ENCODE data around the gene SLC25A12.

- TF ChIP-seq CTCF (IDR thresholded peaks at IDR 0.05) (no peak), TAF1 (IDR thresholded peaks at IDR 0.05; ENCODE audit: borderline replicate concordance, low read depth, low read length) (no peak), EP300 (IDR thresholded peaks at IDR 0.05; ENCODE audit: borderline replicate concordance in 1 of 2, low read depth in 1 of 2, low read length in 1 of 2) (no peak), FOXM1 (IDR thresholded peaks at IDR 0.05; ENCODE audit: low read depth) (no peak)
- TF ChIP-seq, protein P1, sequence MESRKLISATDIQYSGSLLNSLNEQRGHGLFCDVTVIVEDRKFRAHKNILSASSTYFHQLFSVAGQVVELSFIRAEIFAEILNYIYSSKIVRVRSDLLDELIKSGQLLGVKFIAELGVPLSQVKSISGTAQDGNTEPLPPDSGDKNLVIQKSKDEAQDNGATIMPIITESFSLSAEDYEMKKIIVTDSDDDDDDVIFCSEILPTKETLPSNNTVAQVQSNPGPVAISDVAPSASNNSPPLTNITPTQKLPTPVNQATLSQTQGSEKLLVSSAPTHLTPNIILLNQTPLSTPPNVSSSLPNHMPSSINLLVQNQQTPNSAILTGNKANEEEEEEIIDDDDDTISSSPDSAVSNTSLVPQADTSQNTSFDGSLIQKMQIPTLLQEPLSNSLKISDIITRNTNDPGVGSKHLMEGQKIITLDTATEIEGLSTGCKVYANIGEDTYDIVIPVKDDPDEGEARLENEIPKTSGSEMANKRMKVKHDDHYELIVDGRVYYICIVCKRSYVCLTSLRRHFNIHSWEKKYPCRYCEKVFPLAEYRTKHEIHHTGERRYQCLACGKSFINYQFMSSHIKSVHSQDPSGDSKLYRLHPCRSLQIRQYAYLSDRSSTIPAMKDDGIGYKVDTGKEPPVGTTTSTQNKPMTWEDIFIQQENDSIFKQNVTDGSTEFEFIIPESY (IDR thresholded peaks at IDR 0.05; ENCODE audit: borderline replicate concordance, low read depth): no peak
These were observed 16.4 kb upstream of the SLC25A12 start for GRCh38 chr2:171910494-171910893.
